HL-60 (cell line): ENCODE data around the gene CSAD.

Experiments
- DNase-seq, 2 experiments: peaks; one replicate each; pipeline ENCODE4 v3.0.0-alpha.2; 2010 to 2020; ENCODE audit warnings: low read depth in 1 of 2, low spot score in 1 of 2
- H3K27ac ChIP-seq: fragments of 250-450 bp; sonication (Bioruptor Pico); replicated peaks from 2 replicates; pipeline ENCODE4 v1.5.1; 2020; ENCODE audit warnings: mild to moderate bottlenecking, moderate library complexity
- H3K27me3 ChIP-seq: fragments of 250-450 bp; sonication (Bioruptor Pico); 2 replicates; pipeline ENCODE4 v1.5.1; 2021; ENCODE audit warnings: mild to moderate bottlenecking, moderate library complexity; ENCODE audit not compliant: insufficient read depth, poor library complexity, severe bottlenecking
- H3K4me3 ChIP-seq: replicated peaks from 2 replicates; pipeline ENCODE4 v1.5.1; 2011; ENCODE audit warnings: mild to moderate bottlenecking, control low read depth, low read length; ENCODE audit not compliant: insufficient read depth
- CTCF ChIP-seq: IDR thresholded peaks from one replicate; pipeline ENCODE4 v1.5.1; 2011; ENCODE audit warnings: low read length, control low read depth, inconsistent platforms; ENCODE audit not compliant: insufficient read depth
- GABPA ChIP-seq: IDR thresholded peaks from 2 replicates; pipeline ENCODE4 v1.6.1; 2012; ENCODE audit warnings: low read depth
- POLR2AphosphoS5 ChIP-seq: IDR thresholded peaks from 2 replicates; pipeline ENCODE4 v1.6.1; 2012; ENCODE audit warnings: low read depth
- SPI1 ChIP-seq: IDR thresholded peaks from 2 replicates; pipeline ENCODE4 v1.6.1; 2012; ENCODE audit warnings: low read depth, mild to moderate bottlenecking, borderline replicate concordance
- TF ChIP-seq, protein P1 (sequence below): IDR thresholded peaks from 2 replicates; pipeline ENCODE4 v1.6.1; 2012; ENCODE audit warnings: low read depth; ENCODE audit not compliant: insufficient replicate concordance

Gene CSAD

GRCh38 chr12:53115891-53116648, 64.7 kb downstream of the CSAD start:
- TF ChIP-seq GABPA, result no peak
- no peak for TF ChIP-seq POLR2AphosphoS5
- no peak for TF ChIP-seq SPI1
- TF ChIP-seq, protein P1, sequence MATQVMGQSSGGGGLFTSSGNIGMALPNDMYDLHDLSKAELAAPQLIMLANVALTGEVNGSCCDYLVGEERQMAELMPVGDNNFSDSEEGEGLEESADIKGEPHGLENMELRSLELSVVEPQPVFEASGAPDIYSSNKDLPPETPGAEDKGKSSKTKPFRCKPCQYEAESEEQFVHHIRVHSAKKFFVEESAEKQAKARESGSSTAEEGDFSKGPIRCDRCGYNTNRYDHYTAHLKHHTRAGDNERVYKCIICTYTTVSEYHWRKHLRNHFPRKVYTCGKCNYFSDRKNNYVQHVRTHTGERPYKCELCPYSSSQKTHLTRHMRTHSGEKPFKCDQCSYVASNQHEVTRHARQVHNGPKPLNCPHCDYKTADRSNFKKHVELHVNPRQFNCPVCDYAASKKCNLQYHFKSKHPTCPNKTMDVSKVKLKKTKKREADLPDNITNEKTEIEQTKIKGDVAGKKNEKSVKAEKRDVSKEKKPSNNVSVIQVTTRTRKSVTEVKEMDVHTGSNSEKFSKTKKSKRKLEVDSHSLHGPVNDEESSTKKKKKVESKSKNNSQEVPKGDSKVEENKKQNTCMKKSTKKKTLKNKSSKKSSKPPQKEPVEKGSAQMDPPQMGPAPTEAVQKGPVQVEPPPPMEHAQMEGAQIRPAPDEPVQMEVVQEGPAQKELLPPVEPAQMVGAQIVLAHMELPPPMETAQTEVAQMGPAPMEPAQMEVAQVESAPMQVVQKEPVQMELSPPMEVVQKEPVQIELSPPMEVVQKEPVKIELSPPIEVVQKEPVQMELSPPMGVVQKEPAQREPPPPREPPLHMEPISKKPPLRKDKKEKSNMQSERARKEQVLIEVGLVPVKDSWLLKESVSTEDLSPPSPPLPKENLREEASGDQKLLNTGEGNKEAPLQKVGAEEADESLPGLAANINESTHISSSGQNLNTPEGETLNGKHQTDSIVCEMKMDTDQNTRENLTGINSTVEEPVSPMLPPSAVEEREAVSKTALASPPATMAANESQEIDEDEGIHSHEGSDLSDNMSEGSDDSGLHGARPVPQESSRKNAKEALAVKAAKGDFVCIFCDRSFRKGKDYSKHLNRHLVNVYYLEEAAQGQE, result no peak
- TF ChIP-seq CTCF, result no peak
- H3K27ac ChIP-seq, result no peak overlapping the region
- H3K4me3 ChIP-seq, result no peak overlapping the region
- H3K27me3 ChIP-seq, result no peaks in the 10 kb centered on the region
- no peak for DNase-seq

GRCh38 chr12:53115112-53115890, 65.4 kb downstream of the CSAD start:
- no peak for DNase-seq
- no peak for TF ChIP-seq POLR2AphosphoS5
- TF ChIP-seq, protein P1, result no peak
- TF ChIP-seq CTCF, result no peak
- no peak for TF ChIP-seq GABPA
- no peak for TF ChIP-seq SPI1
- no peak overlapping the region for H3K4me3 ChIP-seq
- no peaks in the 10 kb centered on the region for H3K27me3 ChIP-seq
- H3K27ac ChIP-seq, result no peak overlapping the region

- no peak for DNase-seq
- no peak overlapping the region for H3K27ac ChIP-seq
- H3K27me3 ChIP-seq, result no peaks in the 10 kb centered on the region
- TF ChIP-seq CTCF, result no peak
- TF ChIP-seq SPI1, result no peak
- no peak for TF ChIP-seq GABPA
- no peak for TF ChIP-seq POLR2AphosphoS5
- TF ChIP-seq, protein P1, result no peak
- no peak overlapping the region for H3K4me3 ChIP-seq
These were observed 66.8 kb downstream of the CSAD start for GRCh38 chr12:53113951-53114350.
